HEK293 (cell line): ENCODE data around the gene JMJD4.

Experiments
- AEBP2 ChIP-seq: fragments of 450-650 bp; formaldehyde crosslinking; IDR thresholded peaks from 2 replicates; pipeline ENCODE4 v1.5.1; 2016; ENCODE audit warnings: missing biosample characterization, missing genetic modification characterization, borderline replicate concordance
- EGR2 ChIP-seq: fragments of 450-650 bp; formaldehyde crosslinking; IDR thresholded peaks from 2 replicates; pipeline ENCODE4 v1.5.1; 2016; ENCODE audit warnings: low read depth, missing biosample characterization, missing genetic modification characterization
- GFI1B ChIP-seq: fragments of 450-650 bp; formaldehyde crosslinking; IDR thresholded peaks from 2 replicates; pipeline ENCODE4 v1.5.1; 2016; ENCODE audit warnings: missing biosample characterization, missing genetic modification characterization
- GLIS1 ChIP-seq: fragments of 450-650 bp; formaldehyde crosslinking; IDR thresholded peaks from 2 replicates; pipeline ENCODE4 v1.5.1; 2016; ENCODE audit warnings: missing biosample characterization, missing genetic modification characterization
- SP2 ChIP-seq: fragments of 450-650 bp; formaldehyde crosslinking; IDR thresholded peaks from 2 replicates; pipeline ENCODE4 v1.5.1; 2016; ENCODE audit warnings: missing biosample characterization, missing genetic modification characterization
- TRIM28 ChIP-seq: IDR thresholded peaks from 2 replicates; pipeline ENCODE4 v1.6.1; 2011; ENCODE audit warnings: low read length, control low read depth, borderline replicate concordance
- TSHZ1 ChIP-seq: fragments of 450-650 bp; formaldehyde crosslinking; IDR thresholded peaks from 2 replicates; pipeline ENCODE4 v1.5.1; 2016; ENCODE audit warnings: missing biosample characterization, missing genetic modification characterization, borderline replicate concordance
- ZFP37 ChIP-seq: fragments of 450-650 bp; formaldehyde crosslinking; IDR thresholded peaks from 2 replicates; pipeline ENCODE4 v1.5.1; 2016; ENCODE audit warnings: missing biosample characterization, missing genetic modification characterization
- ZNF10 ChIP-seq: fragments of 450-650 bp; formaldehyde crosslinking; IDR thresholded peaks from 2 replicates; pipeline ENCODE4 v1.5.1; 2017; ENCODE audit warnings: missing biosample characterization, missing genetic modification characterization
- ZNF121 ChIP-seq: fragments of 450-650 bp; formaldehyde crosslinking; IDR thresholded peaks from 2 replicates; pipeline ENCODE4 v1.5.1; 2016; ENCODE audit warnings: missing biosample characterization, missing genetic modification characterization
- ZNF140 ChIP-seq: fragments of 450-650 bp; formaldehyde crosslinking; IDR thresholded peaks from 2 replicates; pipeline ENCODE4 v1.5.1; 2016; ENCODE audit warnings: missing biosample characterization, missing genetic modification characterization
- ZNF169 ChIP-seq: fragments of 450-650 bp; formaldehyde crosslinking; IDR thresholded peaks from 2 replicates; pipeline ENCODE4 v1.5.1; 2016; ENCODE audit warnings: missing biosample characterization, missing genetic modification characterization
- ZNF184 ChIP-seq: fragments of 450-650 bp; IDR thresholded peaks from 2 replicates; pipeline ENCODE4 v1.5.1; 2018; ENCODE audit warnings: missing biosample characterization, mild to moderate bottlenecking, missing genetic modification characterization
- ZNF23 ChIP-seq: fragments of 450-650 bp; formaldehyde crosslinking; IDR thresholded peaks from 2 replicates; pipeline ENCODE4 v1.5.1; 2016; ENCODE audit warnings: missing biosample characterization, missing genetic modification characterization, borderline replicate concordance
- ZNF302 ChIP-seq: fragments of 450-650 bp; formaldehyde crosslinking; IDR thresholded peaks from 2 replicates; pipeline ENCODE4 v1.5.1; 2016; ENCODE audit warnings: missing biosample characterization, missing genetic modification characterization, low read depth
- ZNF324 ChIP-seq: fragments of 450-650 bp; formaldehyde crosslinking; IDR thresholded peaks from 2 replicates; pipeline ENCODE4 v1.5.1; 2016; ENCODE audit warnings: missing biosample characterization, missing genetic modification characterization
- ZNF341 ChIP-seq: fragments of 450-650 bp; formaldehyde crosslinking; IDR thresholded peaks from 2 replicates; pipeline ENCODE4; 2016; ENCODE audit warnings: low read depth, missing biosample characterization, missing genetic modification characterization
- ZNF350 ChIP-seq: fragments of 450-650 bp; formaldehyde crosslinking; IDR thresholded peaks from 2 replicates; pipeline ENCODE4 v1.5.0; 2017; ENCODE audit warnings: missing biosample characterization, mild to moderate bottlenecking, missing genetic modification characterization
- ZNF366 ChIP-seq: fragments of 450-650 bp; formaldehyde crosslinking; conservative IDR thresholded peaks from 2 replicates; pipeline ENCODE4 v1.5.1; 2016; ENCODE audit warnings: missing biosample characterization, missing genetic modification characterization
- ZNF37A ChIP-seq: fragments of 450-650 bp; IDR thresholded peaks from 2 replicates; pipeline ENCODE4 v1.5.1; 2018; ENCODE audit warnings: missing biosample characterization, missing genetic modification characterization
- ZNF404 ChIP-seq: fragments of 450-650 bp; formaldehyde crosslinking; IDR thresholded peaks from 2 replicates; pipeline ENCODE4 v1.5.1; 2017; ENCODE audit warnings: missing biosample characterization, missing genetic modification characterization
- ZNF426 ChIP-seq: fragments of 450-650 bp; formaldehyde crosslinking; IDR thresholded peaks from 2 replicates; pipeline ENCODE4 v1.5.1; 2017; ENCODE audit warnings: missing biosample characterization, missing genetic modification characterization, mild to moderate bottlenecking, inconsistent platforms, moderate library complexity
- ZNF473 ChIP-seq: fragments of 450-650 bp; formaldehyde crosslinking; IDR thresholded peaks from 2 replicates; pipeline ENCODE4 v1.5.1; 2017; ENCODE audit warnings: missing biosample characterization, missing genetic modification characterization
- ZNF610 ChIP-seq: fragments of 450-650 bp; formaldehyde crosslinking; IDR thresholded peaks from 2 replicates; pipeline ENCODE4 v1.5.1; 2016; ENCODE audit warnings: missing biosample characterization, missing genetic modification characterization, borderline replicate concordance
- ZNF639 ChIP-seq: fragments of 450-650 bp; formaldehyde crosslinking; IDR thresholded peaks from 2 replicates; pipeline ENCODE4 v1.5.1; 2016; ENCODE audit warnings: missing biosample characterization, missing genetic modification characterization
- ZNF768 ChIP-seq: fragments of 450-650 bp; formaldehyde crosslinking; IDR thresholded peaks from 2 replicates; pipeline ENCODE4 v1.5.1; 2018; ENCODE audit warnings: missing biosample characterization, mild to moderate bottlenecking, missing genetic modification characterization
- ZNF791 ChIP-seq: fragments of 450-650 bp; formaldehyde crosslinking; IDR thresholded peaks from 2 replicates; pipeline ENCODE4 v1.5.1; 2016; ENCODE audit warnings: missing biosample characterization, missing genetic modification characterization
- TF ChIP-seq, protein P1 (sequence below): fragments of 450-650 bp; formaldehyde crosslinking; IDR thresholded peaks from 2 replicates; pipeline ENCODE4 v1.5.1; 2016; ENCODE audit warnings: missing biosample characterization, missing genetic modification characterization
- TF ChIP-seq, protein P2 (sequence below): fragments of 450-650 bp; formaldehyde crosslinking; IDR thresholded peaks from 2 replicates; pipeline ENCODE4 v1.5.1; 2016; ENCODE audit warnings: missing biosample characterization, missing genetic modification characterization
- TF ChIP-seq, protein P3 (sequence below): fragments of 450-650 bp; formaldehyde crosslinking; IDR thresholded peaks from 2 replicates; pipeline ENCODE4 v1.5.0; 2017; ENCODE audit warnings: missing biosample characterization, missing genetic modification characterization, borderline replicate concordance

Gene JMJD4

GRCh38 chr1:227734856-227735538 is at the start of gene JMJD4, which contains the start of gene SNAP47 (continued):
- no peak for TF ChIP-seq AEBP2 (tag by site-specific recombination)
- no peak for TF ChIP-seq EGR2
- peak; percentile 91; the same call in 1 of the 2 replicates for TF ChIP-seq ZNF10
- TF ChIP-seq ZFP37 (tag by site-specific recombination), result peak; percentile 99
- no peak for TF ChIP-seq ZNF140 (tag by site-specific recombination)
- no peak for TF ChIP-seq ZNF473 (tag by site-specific recombination)
- TF ChIP-seq TRIM28, result peak; percentile 78; the same call in 1 of the 2 replicates
- no peak for TF ChIP-seq ZNF768
- no peak for TF ChIP-seq ZNF404
- peak; percentile 91; the same call in 1 of the 2 replicates for TF ChIP-seq ZNF610 (tag by site-specific recombination)
- TF ChIP-seq GLIS1 (tag by site-specific recombination), result peak; percentile 85
- no peak for TF ChIP-seq ZNF302 (tag by site-specific recombination)
- TF ChIP-seq, protein P1, sequence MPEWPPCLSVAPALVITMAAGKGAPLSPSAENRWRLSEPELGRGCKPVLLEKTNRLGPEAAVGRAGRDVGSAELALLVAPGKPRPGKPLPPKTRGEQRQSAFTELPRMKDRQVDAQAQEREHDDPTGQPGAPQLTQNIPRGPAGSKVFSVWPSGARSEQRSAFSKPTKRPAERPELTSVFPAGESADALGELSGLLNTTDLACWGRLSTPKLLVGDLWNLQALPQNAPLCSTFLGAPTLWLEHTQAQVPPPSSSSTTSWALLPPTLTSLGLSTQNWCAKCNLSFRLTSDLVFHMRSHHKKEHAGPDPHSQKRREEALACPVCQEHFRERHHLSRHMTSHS (tag by site-specific recombination), result no peak
- no peak for TF ChIP-seq ZNF791 (tag by site-specific recombination)
- TF ChIP-seq ZNF37A (tag by site-specific recombination), result no peak
- peak; percentile 87; the same call in 1 of the 2 replicates for TF ChIP-seq ZNF184
- peak; percentile 85 for TF ChIP-seq ZNF121 (tag by site-specific recombination)
- TF ChIP-seq, protein P2, sequence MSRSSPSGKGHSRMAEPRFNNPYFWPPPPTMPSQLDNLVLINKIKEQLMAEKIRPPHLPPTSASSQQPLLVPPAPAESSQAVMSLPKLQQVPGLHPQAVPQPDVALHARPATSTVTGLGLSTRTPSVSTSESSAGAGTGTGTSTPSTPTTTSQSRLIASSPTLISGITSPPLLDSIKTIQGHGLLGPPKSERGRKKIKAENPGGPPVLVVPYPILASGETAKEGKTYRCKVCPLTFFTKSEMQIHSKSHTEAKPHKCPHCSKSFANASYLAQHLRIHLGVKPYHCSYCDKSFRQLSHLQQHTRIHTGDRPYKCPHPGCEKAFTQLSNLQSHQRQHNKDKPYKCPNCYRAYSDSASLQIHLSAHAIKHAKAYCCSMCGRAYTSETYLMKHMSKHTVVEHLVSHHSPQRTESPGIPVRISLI (tag by site-specific recombination), result peak; percentile 55; the same call in 1 of the 2 replicates
- peak; percentile 98 for TF ChIP-seq ZNF324 (tag by site-specific recombination)
- peak; percentile 92 for TF ChIP-seq ZNF639 (tag by site-specific recombination)
- TF ChIP-seq ZNF350, result no peak
- TF ChIP-seq, protein P3, sequence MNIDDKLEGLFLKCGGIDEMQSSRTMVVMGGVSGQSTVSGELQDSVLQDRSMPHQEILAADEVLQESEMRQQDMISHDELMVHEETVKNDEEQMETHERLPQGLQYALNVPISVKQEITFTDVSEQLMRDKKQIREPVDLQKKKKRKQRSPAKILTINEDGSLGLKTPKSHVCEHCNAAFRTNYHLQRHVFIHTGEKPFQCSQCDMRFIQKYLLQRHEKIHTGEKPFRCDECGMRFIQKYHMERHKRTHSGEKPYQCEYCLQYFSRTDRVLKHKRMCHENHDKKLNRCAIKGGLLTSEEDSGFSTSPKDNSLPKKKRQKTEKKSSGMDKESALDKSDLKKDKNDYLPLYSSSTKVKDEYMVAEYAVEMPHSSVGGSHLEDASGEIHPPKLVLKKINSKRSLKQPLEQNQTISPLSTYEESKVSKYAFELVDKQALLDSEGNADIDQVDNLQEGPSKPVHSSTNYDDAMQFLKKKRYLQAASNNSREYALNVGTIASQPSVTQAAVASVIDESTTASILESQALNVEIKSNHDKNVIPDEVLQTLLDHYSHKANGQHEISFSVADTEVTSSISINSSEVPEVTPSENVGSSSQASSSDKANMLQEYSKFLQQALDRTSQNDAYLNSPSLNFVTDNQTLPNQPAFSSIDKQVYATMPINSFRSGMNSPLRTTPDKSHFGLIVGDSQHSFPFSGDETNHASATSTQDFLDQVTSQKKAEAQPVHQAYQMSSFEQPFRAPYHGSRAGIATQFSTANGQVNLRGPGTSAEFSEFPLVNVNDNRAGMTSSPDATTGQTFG (tag by site-specific recombination), result peak; percentile 76; the same call in 1 of the 2 replicates
- no peak for TF ChIP-seq ZNF366 (tag by site-specific recombination)
- TF ChIP-seq GFI1B (tag by site-specific recombination), result no peak
- TF ChIP-seq SP2, result peak; percentile 91
- no peak for TF ChIP-seq ZNF169 (tag by site-specific recombination)
- TF ChIP-seq ZNF23 (tag by site-specific recombination), result no peak
- TF ChIP-seq ZNF426 (tag by site-specific recombination), result no peak
- TF ChIP-seq TSHZ1 (tag by site-specific recombination), result peak; percentile 86
- no peak for TF ChIP-seq ZNF341 (tag by site-specific recombination)
